Breast epithelium (tissue), 3 donors: ENCODE measurements around the gene ZNF44.

Experiments
- CTCF ChIP-seq, 3 donors: fragments of 450-650 bp; IDR thresholded peaks; one replicate each; pipeline ENCODE4 v1.5.1; 2016 to 2017; ENCODE audit warnings: antibody characterized with exemption in 3 of 3, mild to moderate bottlenecking in 3 of 3, moderate library complexity in 3 of 3
- POLR2A ChIP-seq: fragments of 450-650 bp; IDR thresholded peaks from one replicate; pipeline ENCODE4 v1.6.1; 2016; ENCODE audit warnings: antibody characterized with exemption, mild to moderate bottlenecking, moderate library complexity

DNA sequence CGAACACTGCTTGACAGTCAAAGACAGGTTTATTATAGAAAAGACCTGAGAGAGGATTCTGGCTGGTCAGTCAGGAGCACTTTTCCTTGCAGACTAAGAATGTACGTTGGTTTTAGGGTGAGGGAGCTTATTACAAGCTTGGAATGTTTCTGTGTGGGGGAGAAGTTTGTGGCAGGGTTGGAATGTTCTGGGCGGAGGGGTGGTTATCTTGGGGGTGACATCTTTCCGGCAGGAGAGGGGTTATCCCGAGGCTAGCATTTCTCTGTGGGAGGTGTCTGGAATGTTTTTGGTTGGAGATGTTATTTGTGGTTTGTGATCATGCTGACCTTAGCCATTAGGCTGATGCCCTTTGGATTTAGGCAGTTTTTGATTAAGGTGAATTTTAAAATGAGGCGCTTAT is 70.0 kb downstream of the ZNF44 start:
- TF ChIP-seq POLR2A (no peak), CTCF (IDR thresholded peaks at IDR 0.05) (no peak)
